Vagina (tissue), 2 donors: ENCODE data around the gene PPP2R5C.

ENCODE experiments used
- CTCF ChIP-seq, 3 experiments: fragments of 450-650 bp in 2 of 3; fragments of 200-600 bp in 1 of 3; sonication (generic) in 1 of 3; IDR thresholded peaks; one replicate each; pipeline ENCODE4 v1.5.1; 2017 to 2019; ENCODE audit warnings: antibody characterized with exemption in 3 of 3, mild to moderate bottlenecking in 2 of 3, moderate library complexity in 2 of 3
- POLR2AphosphoS5 ChIP-seq, 2 donors: sonication (generic); formaldehyde crosslinking; IDR thresholded peaks; one replicate each; pipeline ENCODE4 v1.9.0; 2017; ENCODE audit warnings: antibody characterized with exemption in 2 of 2, mild to moderate bottlenecking in 2 of 2, low read depth in 1 of 2; ENCODE audit not compliant: insufficient read depth in 1 of 2

- TF ChIP-seq POLR2AphosphoS5 (IDR thresholded peaks at IDR 0.05; ENCODE audit: insufficient read depth in 1 of 2, low read depth in 1 of 2) (no peak), CTCF (IDR thresholded peaks at IDR 0.05) (no peak)
Measured at GRCh38 chr14:101872346-101872745, 110.8 kb downstream of the PPP2R5C start.
